ENCODE results near the gene MLPH.

Gene MLPH

GRCh38 chr2:237475704-237476141, 11.3 kb upstream of the MLPH start:
- DNase-seq (ENCODE audit: low read depth in 4 of 4, low spot score in 1 of 4), result peak in 3 of 4 experiments; percentile 19 to 35 (median 25)

- DNase-seq (ENCODE audit: low read depth in 4 of 4, low spot score in 1 of 4), result no peak
Measured at GRCh38 chr2:237478095-237478494, 9.0 kb upstream of the MLPH start.

DNA sequence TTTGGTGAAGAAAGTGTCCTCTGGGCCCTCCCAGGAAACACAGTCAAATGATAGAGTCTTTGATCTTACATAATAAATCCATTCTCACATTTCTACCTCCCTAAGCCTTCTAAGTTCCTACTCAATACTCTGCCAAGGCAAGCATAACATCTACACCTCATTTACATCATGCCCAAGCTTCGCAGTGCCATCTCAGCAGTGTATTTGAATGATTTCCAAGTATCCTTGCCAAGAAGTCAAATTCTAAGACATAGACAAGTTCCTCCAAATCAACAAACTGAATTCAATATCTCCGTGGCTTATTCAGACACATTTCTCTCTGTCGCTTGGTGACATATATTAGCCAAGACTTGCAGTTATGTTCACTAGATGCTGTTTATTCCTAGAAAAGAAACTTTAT, 8.1 kb upstream of the MLPH start:
- no peak for DNase-seq (ENCODE audit: low read depth in 4 of 4, low spot score in 1 of 4)

DNA sequence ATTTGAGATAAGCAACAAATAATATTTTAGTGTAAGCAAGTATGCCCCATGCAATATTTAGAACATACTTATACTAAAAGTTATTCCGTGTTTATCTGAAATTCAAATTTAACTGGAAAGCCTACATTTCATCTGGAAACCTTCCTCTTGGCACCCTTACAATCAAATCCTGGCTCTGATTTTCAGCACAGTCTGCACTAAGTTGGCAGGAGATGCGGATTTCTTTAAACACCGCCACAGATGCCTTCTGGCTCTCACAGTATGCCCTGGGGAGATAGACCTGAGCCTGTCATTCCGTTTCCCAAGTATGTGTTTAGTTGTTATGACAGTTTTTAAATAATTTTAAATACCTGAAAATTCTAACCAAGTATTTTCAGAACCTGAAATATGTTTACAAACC, 7.3 kb upstream of the MLPH start:
- DNase-seq (ENCODE audit: low read depth in 4 of 4, low spot score in 1 of 4), result no peak

DNA sequence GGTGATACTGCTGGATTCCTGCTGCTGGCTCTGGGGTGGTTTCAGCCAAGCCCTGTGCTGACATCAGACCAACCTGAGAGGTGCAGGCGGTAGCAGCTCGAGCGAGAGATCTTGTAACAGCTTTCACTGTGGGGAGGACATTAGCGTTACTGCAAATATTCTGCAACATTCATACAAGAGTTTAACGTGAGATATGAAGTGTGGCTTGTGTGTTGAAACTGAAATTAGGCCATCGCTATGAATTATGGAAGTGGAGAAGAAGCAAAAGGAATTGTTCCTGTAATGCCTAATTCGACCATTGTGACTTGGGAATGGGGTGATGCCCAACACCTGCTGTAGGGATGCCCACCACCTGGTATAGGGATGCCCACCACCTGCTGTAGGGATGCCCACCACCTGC, 6.5 kb upstream of the MLPH start:
- no peak for DNase-seq (ENCODE audit: low read depth in 4 of 4, low spot score in 1 of 4)

DNA sequence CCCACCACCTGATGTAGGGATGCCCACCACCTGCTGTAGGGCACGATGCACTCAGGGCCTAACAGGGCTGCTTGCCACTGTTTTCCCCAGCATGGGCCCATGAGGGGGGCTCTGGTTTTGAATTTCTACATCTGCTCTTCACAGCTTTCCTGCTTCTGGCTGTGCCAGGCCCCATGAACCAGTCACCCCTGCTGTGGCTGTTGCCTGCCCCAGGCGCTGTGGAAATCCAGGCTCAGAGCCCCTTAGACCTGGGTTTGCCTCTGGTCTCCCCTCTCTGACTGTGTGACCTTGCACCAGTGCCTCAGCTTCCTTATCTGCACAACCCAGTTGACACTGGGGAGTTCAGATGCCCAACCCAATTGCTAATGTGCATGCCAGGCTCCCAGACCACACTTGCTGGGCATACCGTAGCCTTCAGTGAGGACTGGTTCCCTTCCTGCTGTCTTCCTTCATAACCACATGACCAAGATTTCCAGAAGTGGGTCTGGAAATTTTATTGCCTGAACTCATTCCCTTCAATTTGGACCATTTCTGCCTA, 6.0 kb upstream of the MLPH start:
- no peak for DNase-seq (ENCODE audit: low read depth in 4 of 4, low spot score in 1 of 4)

GRCh38 chr2:237482485-237482884, 4.6 kb upstream of the MLPH start:
- DNase-seq (ENCODE audit: low read depth in 4 of 4, low spot score in 1 of 4), result no peak

DNA sequence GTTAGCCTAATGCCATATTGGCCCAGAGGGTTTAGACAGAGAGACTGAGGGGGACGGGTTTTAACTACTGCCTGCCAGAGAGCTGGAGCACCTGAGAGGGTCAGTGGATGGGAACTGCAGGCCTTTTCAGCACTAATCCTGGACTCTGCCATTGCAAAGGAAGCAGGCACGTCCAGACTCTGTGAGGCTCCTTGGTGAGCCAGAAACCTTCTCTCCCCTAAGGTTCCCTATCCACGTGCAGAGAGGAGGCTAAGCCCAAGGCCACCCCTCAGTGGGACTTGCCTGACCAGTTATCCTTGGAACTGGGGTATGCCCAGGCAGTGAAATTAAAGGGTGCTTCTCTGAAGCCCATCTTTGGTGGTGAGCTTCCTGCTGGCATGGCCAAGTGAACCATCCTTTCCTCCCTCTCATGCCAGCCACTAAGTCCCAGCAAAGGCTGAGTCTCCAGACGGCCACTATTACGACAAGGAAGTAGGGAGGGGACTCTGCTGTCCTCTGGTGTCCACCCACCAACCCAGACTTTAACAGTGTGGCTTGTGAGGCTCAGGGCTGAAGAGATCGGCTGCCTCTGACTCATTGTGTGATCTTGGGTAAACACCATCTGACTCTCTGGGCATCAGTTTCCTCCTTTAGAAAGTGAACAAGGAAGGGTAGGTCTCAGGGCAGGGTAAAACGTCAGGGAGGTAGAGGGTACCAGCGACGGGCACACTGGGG, 3.9 kb upstream of the MLPH start:
- DNase-seq (ENCODE audit: low read depth in 4 of 4, low spot score in 1 of 4), result no peak

DNA sequence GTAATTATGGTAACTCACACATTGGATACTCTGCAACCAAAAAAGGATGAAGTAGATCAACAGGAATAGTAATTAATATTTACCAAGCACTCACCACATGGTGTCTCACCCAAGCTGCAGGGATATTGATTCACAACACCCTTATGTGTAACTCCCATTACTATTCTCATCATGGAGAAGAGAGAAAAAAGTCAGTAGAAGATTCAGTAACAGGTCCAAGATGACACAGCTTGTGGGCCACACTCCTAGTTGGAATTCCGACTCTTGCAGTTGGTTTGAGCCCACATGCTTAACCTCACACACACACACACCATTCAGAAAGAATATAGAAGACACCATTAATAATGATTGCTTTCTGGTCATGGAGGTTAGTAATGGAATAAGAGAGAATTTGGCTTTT, 1.7 kb upstream of the MLPH start:
- DNase-seq (ENCODE audit: low read depth in 4 of 4, low spot score in 1 of 4), result no peak

DNA sequence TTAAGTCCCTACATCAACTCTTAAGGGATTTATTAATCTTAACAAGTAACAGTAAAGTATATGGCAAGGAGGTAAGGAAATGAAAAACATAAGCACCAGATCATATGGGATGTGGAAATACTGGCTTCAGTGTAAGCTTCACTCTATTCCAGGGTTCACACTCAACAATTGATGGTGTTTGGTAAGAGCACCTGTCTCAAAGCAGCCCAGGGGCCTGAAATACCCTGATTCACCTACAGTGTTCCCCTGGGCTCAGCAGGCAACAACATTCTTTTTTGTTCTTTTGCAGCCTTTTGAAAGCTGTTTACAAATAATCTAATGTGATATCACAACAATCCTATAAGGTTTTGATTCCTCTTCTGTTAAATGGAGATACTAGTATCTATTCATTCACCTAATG, 1.2 kb upstream of the MLPH start:
- DNase-seq (ENCODE audit: low read depth in 4 of 4, low spot score in 1 of 4), result no peak

GRCh38 chr2:237486334-237486818, 675 bp upstream of the MLPH start:
- DNase-seq (ENCODE audit: low read depth in 4 of 4, low spot score in 1 of 4), result no peak

DNA sequence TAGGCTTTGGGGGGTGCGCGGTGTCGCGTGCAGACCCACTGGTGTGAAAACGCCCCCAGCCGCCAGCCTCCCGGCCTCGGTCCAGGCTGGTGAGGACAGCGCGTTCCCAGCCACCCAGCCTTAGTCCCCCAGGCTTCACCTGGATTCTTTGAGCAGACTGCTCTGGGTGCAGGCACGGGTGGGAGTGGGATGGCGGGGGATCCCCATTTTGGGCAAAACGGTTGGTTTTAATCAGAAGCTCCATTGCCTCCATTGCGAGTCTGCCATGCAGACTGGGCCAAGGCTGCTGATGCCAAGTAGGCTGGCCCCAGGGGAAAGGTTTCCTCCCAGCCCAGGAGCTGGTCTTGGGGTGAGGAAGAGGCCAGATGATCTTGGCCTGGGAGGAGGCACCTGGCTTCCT, 445 bp downstream of the MLPH start:
- no peak for DNase-seq (ENCODE audit: low read depth in 4 of 4, low spot score in 1 of 4)

GRCh38 chr2:237488295-237488694, 1.2 kb downstream of the MLPH start:
- DNase-seq (ENCODE audit: low read depth in 4 of 4, low spot score in 1 of 4), result no peak

GRCh38 chr2:237488901-237489860, 2.1 kb downstream of the MLPH start:
- no peak for DNase-seq (ENCODE audit: low read depth in 4 of 4, low spot score in 1 of 4)

DNA sequence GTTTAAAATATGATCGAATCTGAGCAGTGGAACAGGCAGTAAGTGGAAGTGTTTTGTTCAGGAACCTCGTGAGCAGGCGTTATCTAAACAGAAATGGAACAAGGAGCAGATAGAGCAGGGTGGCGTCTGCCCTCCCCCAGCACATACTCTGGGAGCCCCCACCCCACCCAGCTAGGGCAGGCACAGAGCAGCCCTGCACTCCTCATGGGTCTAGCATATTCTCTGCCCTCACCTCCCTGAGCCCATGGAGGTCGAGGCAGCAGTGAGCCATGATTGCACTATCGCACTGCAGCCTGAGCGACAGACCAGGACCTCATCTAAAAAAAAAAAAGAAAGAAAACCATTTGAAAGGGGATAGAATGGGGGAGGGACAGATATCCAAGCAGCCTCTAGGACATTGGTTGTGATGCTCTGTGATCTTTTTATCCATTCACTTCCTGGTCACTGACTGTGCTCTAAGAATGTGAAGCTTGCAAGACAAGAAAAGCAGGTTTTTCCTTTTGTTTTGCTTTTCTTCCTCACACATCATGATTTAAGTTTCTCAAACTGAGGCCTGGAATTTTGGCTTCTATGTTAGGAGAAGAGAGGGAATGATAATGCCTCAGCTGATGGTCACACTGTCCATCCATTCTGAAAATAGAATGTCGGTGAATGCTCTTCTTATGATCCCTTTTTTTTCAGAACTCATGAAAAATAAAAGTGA, 3.1 kb downstream of the MLPH start:
- no peak for DNase-seq (ENCODE audit: low read depth in 4 of 4, low spot score in 1 of 4)

DNA sequence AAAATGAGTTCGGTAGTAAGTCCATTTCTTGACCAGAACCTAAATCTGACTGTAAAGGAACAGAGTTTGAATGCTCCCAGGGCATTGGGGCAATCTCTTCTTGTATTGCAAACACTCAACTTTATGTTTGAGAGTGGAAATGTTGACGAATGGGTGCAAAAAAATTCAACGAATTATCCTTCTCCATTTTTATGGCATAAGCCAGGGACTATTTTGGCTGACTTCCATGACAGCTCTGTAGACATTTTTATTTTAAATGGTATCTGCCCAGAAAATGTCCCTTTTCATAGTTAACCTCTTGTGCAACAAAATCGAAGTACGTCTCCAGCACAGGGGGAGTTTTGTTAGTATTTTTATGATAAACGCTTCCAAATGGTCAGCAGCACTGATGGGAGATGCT, 3.7 kb downstream of the MLPH start:
- DNase-seq (ENCODE audit: low read depth in 4 of 4, low spot score in 1 of 4), result no peak

DNA sequence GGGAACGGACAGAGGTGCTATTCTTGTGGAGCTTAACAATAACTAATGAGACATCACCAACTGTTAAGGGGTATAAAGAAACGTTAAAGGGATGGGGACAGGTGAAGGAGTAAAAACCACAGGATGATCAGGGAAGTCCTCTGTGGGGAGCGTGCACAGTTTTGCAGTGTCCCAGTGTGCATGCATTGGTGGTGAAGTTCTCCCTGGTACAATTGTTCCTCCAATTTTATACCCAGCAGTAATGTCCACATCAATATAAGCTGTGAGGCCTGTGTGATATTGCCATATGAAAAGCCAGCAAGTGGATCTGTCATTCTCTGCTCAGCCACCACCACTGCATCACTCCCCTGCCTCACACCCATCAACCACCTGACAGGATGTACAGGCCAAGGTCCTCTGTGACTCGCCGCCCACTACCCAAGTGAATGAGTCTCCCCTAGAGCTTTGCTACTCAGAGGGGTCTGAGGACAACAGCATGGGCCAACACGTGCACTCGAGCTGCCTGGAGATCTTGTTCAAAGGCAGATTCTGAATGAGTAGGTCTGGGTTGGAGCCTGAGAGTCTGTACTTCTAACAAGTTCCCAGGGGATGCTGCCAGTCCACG, 4.6 kb downstream of the MLPH start:
- DNase-seq (ENCODE audit: low read depth in 4 of 4, low spot score in 1 of 4), result no peak

DNA sequence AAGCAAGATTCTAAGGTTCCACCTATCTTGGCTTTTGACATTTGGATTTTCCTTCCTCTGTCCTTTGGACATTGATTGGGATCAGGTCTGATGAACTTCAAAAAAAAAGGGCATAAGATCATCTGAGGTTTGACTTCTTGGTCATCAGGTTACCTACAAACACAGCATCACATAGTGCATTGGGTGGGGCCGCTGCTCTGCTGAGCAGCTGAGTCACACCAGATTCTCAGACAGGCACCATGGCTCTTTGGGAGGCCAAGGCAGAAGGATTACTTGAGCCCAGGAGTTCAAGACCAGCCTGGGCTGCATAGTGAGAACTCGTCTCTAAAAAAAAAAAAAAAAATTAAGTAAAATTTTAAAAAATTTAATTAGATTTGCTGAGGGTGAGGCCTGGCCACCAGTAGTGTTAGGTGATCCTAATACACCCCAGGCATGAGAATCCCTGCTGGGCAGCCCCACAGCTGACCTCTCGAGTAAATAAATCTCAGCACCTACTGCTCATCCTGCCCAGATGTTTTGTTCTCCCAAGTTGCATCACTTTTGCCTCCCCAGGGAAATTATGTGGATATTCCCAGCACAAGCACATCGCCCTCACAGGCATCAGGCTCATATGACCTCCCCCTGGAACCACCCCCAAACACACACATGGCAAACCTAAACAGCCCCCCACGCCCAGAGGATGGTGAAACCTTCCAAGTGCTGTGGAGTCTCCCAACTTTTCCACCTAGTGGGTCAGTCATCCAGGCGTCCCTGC, 5.3 kb downstream of the MLPH start:
- DNase-seq (ENCODE audit: low read depth in 4 of 4, low spot score in 1 of 4), result no peak

- no peak for DNase-seq (ENCODE audit: low read depth in 4 of 4, low spot score in 1 of 4)
Measured at GRCh38 chr2:237494066-237494465, 7.0 kb downstream of the MLPH start.

GRCh38 chr2:237495521-237496117, 8.6 kb downstream of the MLPH start:
- DNase-seq (ENCODE audit: low read depth in 4 of 4, low spot score in 1 of 4), result no peak
